Neural cell (in vitro differentiated cells): ENCODE data around the gene SKOR1. TPM values are rescaled to one million over a fixed set of nuclear protein-coding genes. Genes with fewer than 3 reads are reported as not detected.

Experiments used
- H2AFZ ChIP-seq: fragments of 200-600, 300-800 bp; sonication (generic), shearing (Covaris generic); 2 replicates; pipeline ENCODE4 v1.6.0; 2014; ENCODE audit warnings: low read depth, mild to moderate bottlenecking, antibody characterized with exemption, low read length, moderate library complexity
- H3F3A ChIP-seq: fragments of 200-600 bp; shearing (Covaris generic); 2 replicates; pipeline ENCODE4 v1.6.1; 2016; ENCODE audit warnings: mild to moderate bottlenecking, moderate library complexity, mixed read lengths, antibody characterized with exemption, low read length; ENCODE audit not compliant: insufficient read depth, poor library complexity, severe bottlenecking
- H3K27ac ChIP-seq: fragments of 200-600, 300-800 bp; sonication (generic), shearing (Covaris generic); 2 replicates; pipeline ENCODE4 v1.5.1; 2014; ENCODE audit warnings: mild to moderate bottlenecking, low read length, moderate library complexity
- H3K27me3 ChIP-seq: fragments of 300-800, 200-600 bp; sonication (generic), shearing (Covaris generic); 2 replicates; pipeline ENCODE4 v1.6.0; 2014; ENCODE audit warnings: mild to moderate bottlenecking, low read depth, low read length, moderate library complexity; ENCODE audit not compliant: insufficient read depth
- H3K36me3 ChIP-seq: fragments of 300-800, 200-600 bp; sonication (generic), shearing (Covaris generic); 2 replicates; pipeline ENCODE4 v1.5.1; 2014; ENCODE audit warnings: mild to moderate bottlenecking, antibody characterized with exemption, low read length, moderate library complexity; ENCODE audit not compliant: insufficient read depth
- H3K4me2 ChIP-seq: fragments of 300-800, 200-600 bp; sonication (generic), shearing (Covaris generic); 2 replicates; pipeline ENCODE4 v1.6.0; 2014; ENCODE audit warnings: mild to moderate bottlenecking, low read length
- H3K4me3 ChIP-seq: fragments of 300-800, 200-600 bp; sonication (generic), shearing (Covaris generic); 2 replicates; pipeline ENCODE4 v1.5.1; 2014; ENCODE audit warnings: mild to moderate bottlenecking, low read length, moderate library complexity
- H3K79me2 ChIP-seq: fragments of 200-600 bp; shearing (Covaris generic); replicated peaks from 2 replicates; pipeline ENCODE4 v1.6.0; 2014; ENCODE audit warnings: mild to moderate bottlenecking, low read length, moderate library complexity; ENCODE audit not compliant: insufficient read depth
- H3K9ac ChIP-seq: fragments of 300-800, 200-600 bp; sonication (generic), shearing (Covaris generic); 2 replicates; pipeline ENCODE4 v1.6.1; 2016; ENCODE audit warnings: mild to moderate bottlenecking, low read length, mixed read lengths
- H3K9me2 ChIP-seq: fragments of 200-600 bp; shearing (Covaris generic); 2 replicates; pipeline ENCODE4 v1.6.1; 2016; ENCODE audit warnings: mild to moderate bottlenecking, low read length, mixed read lengths; ENCODE audit not compliant: insufficient read depth
- H3K9me3 ChIP-seq: fragments of 200-600, 300-800 bp; sonication (generic), shearing (Covaris generic); 2 replicates; pipeline ENCODE4 v1.6.1; 2016; ENCODE audit warnings: mild to moderate bottlenecking, mixed run types, low read length, moderate library complexity, mixed read lengths
- H4K20me1 ChIP-seq: fragments of 200-600 bp; shearing (Covaris generic); 2 replicates; pipeline ENCODE4 v1.6.1; 2016; ENCODE audit warnings: mild to moderate bottlenecking, mixed run types; ENCODE audit not compliant: insufficient read depth
- CTCF ChIP-seq: fragments of 450-650 bp; IDR thresholded peaks from 2 replicates; pipeline ENCODE4 v1.5.1; 2014; ENCODE audit warnings: antibody characterized with exemption, mild to moderate bottlenecking, moderate library complexity; ENCODE audit not compliant: poor library complexity, severe bottlenecking
- EP300 ChIP-seq: fragments of 450-650 bp; conservative IDR thresholded peaks from 2 replicates; pipeline ENCODE4 v1.6.1; 2014; ENCODE audit warnings: antibody characterized with exemption, mild to moderate bottlenecking, moderate library complexity; ENCODE audit not compliant: poor library complexity, severe bottlenecking
- EZH2 ChIP-seq: fragments of 200-600, 300-800 bp; shearing (Covaris generic), sonication (generic); IDR thresholded peaks from 2 replicates; pipeline ENCODE4 v1.6.1; 2014; ENCODE audit warnings: antibody characterized with exemption, low read length, borderline replicate concordance, mild to moderate bottlenecking; ENCODE audit not compliant: insufficient read depth, poor library complexity, severe bottlenecking
- MXI1 ChIP-seq: fragments of 450-650 bp; conservative IDR thresholded peaks from 2 replicates; pipeline ENCODE4 v1.6.1; 2014; ENCODE audit warnings: antibody characterized with exemption, mild to moderate bottlenecking; ENCODE audit not compliant: poor library complexity, severe bottlenecking
- POLR2AphosphoS5 ChIP-seq: IDR thresholded peaks from 2 replicates; pipeline ENCODE4 v1.6.1; 2012
- RAD21 ChIP-seq: fragments of 450-650 bp; conservative IDR thresholded peaks from 2 replicates; pipeline ENCODE4 v1.6.1; 2014; ENCODE audit warnings: antibody characterized with exemption, mild to moderate bottlenecking, moderate library complexity
- REST ChIP-seq: IDR thresholded peaks from 2 replicates; pipeline ENCODE4 v1.6.1; 2012; ENCODE audit warnings: borderline replicate concordance
- SMC3 ChIP-seq: fragments of 450-650 bp; conservative IDR thresholded peaks from 2 replicates; pipeline ENCODE4 v1.6.1; 2014; ENCODE audit warnings: antibody characterized with exemption, mild to moderate bottlenecking, moderate library complexity; ENCODE audit not compliant: poor library complexity
- TAF1 ChIP-seq: IDR thresholded peaks from 2 replicates; pipeline ENCODE4 v1.6.1; 2012; ENCODE audit warnings: low read depth
- polyA plus RNA-seq: library from polyadenylated mRNA; depleted of rRNA; stranded (reverse); fragments of >200 nt; gene quantifications from 2 replicates; pipeline ENCODE4 v1.2.3, GENCODE V29; 2014

The SKOR1 gene
- polyA plus RNA-seq, 1 donor from 2014 or later, result 0.81 TPM

- Histone ChIP-seq H3K9ac (peak overlapping the region; percentile 58), H3K27ac (no peak overlapping the region)
These were observed 15.6 kb downstream of the SKOR1 start for GRCh38 chr15:67840749-67841512.

GRCh38 chr15:67841513-67841762 lies 16.1 kb downstream of the SKOR1 start:
- H3K4me3 ChIP-seq, result peak overlapping the region; percentile 96
- H3F3A ChIP-seq, result no peaks in the 10 kb centered on the region
- H3K9me3 ChIP-seq, result no peaks in the 10 kb centered on the region
- H3K9me2 ChIP-seq, result no peaks in the 10 kb centered on the region
- no peaks in the 10 kb centered on the region for H3K36me3 ChIP-seq
- peaks cover 25% of the 10 kb centered on the region for H3K27me3 ChIP-seq
- no peaks in the 10 kb centered on the region for H4K20me1 ChIP-seq
- H3K4me2 ChIP-seq, result no peak overlapping the region
- H3K27ac ChIP-seq, result no peak overlapping the region
- H3K79me2 ChIP-seq, result no peaks in the 10 kb centered on the region
- H3K9ac ChIP-seq, result no peak overlapping the region
- no peak overlapping the region for H2AFZ ChIP-seq
- TF ChIP-seq EZH2 (no peak), POLR2AphosphoS5 (no peak), MXI1 (no peak), RAD21 (no peak), REST (no peak), TAF1 (no peak), SMC3 (no peak), CTCF (no peak), EP300 (no peak)

More at GRCh38 chr15:67840749-67841512, 15.6 kb downstream of the SKOR1 start:
- H2AFZ ChIP-seq, result peak overlapping the region; percentile 94
- H3K79me2 ChIP-seq, result no peaks in the 10 kb centered on the region
- no peaks in the 10 kb centered on the region for H3K9me2 ChIP-seq
- H3F3A ChIP-seq, result no peaks in the 10 kb centered on the region
- no peaks in the 10 kb centered on the region for H4K20me1 ChIP-seq
- peaks cover 29% of the 10 kb centered on the region for H3K27me3 ChIP-seq
- H3K9me3 ChIP-seq, result no peaks in the 10 kb centered on the region
- H3K36me3 ChIP-seq, result no peaks in the 10 kb centered on the region
- TF ChIP-seq EP300 (no peak), CTCF (no peak), SMC3 (no peak)
- peak overlapping the region; percentile 79 for H3K4me2 ChIP-seq
- peak overlapping the region; percentile 96 for H3K4me3 ChIP-seq
